Naive B cell (primary cell): ENCODE measurements around the gene CANT1. TPM values are rescaled to one million over a fixed set of nuclear protein-coding genes. Genes with fewer than 3 reads are reported as not detected.

Experiments used
- ATAC-seq, 2 donors: fragments of 150-1000 bp; cut with Tn5 transposase; 2 replicates each; pipeline ENCODE4 v1.10.0; 2021; ENCODE audit warnings: low read depth in 2 of 2, mild to moderate bottlenecking in 2 of 2, moderate library complexity in 2 of 2
- DNase-seq: peaks from one replicate; pipeline ENCODE4 v3.0.0; 2022
- H3K27ac Mint-ChIP-seq, 6 donors: one replicate each; pipeline ENCODE4 v1.8.0; 2020 to 2022; ENCODE audit warnings: mild to moderate bottlenecking in 6 of 6, mixed read lengths in 6 of 6, moderate library complexity in 5 of 6, inconsistent platforms in 2 of 6
- H3K27me3 Mint-ChIP-seq, 3 donors: one replicate each; pipeline ENCODE4 v1.8.0; 2021 to 2022; ENCODE audit warnings: mixed read lengths in 3 of 3, mild to moderate bottlenecking in 1 of 3
- H3K36me3 Mint-ChIP-seq, 2 donors: one replicate each; pipeline ENCODE4 v1.8.0; 2020 to 2022; ENCODE audit warnings: mixed read lengths in 2 of 2, inconsistent platforms in 1 of 2, mild to moderate bottlenecking in 1 of 2
- H3K4me1 Mint-ChIP-seq, 3 donors: one replicate each; pipeline ENCODE4 v1.8.0; 2020 to 2022; ENCODE audit warnings: mixed read lengths in 3 of 3, inconsistent platforms in 1 of 3, mild to moderate bottlenecking in 1 of 3, moderate library complexity in 1 of 3
- H3K4me3 Mint-ChIP-seq, 8 donors: one replicate each; pipeline ENCODE4 v1.8.0; 2020 to 2022; ENCODE audit warnings: mild to moderate bottlenecking in 8 of 8, mixed read lengths in 8 of 8, moderate library complexity in 8 of 8, inconsistent platforms in 2 of 8
- H3K9me3 Mint-ChIP-seq, 7 donors: one replicate each; pipeline ENCODE4 v1.8.0; 2020 to 2022; ENCODE audit warnings: mixed read lengths in 7 of 7, mild to moderate bottlenecking in 5 of 7, inconsistent platforms in 2 of 7, moderate library complexity in 1 of 7
- polyA plus RNA-seq, 6 donors: library from polyadenylated mRNA; unstranded; fragments of 300-500 nt; fragmentation: Illumina TruSeq; gene quantifications; one replicate each; pipeline ENCODE4 v1.2.3, GENCODE V29; 2021; ENCODE audit warnings: low read depth in 6 of 6

Gene CANT1
- polyA plus RNA-seq, 6 donors from 2014 or later: 3.7 to 9.7 (median 6.0) TPM

- Mint-ChIP-seq H3K4me1 (peaks cover 17 to 28% (median 24%) of the 10 kb centered on the region in 3 donors), H3K27me3 (no peaks in the 10 kb centered on the region), H3K9me3 (no peaks in the 10 kb centered on the region), H3K4me3 (peak overlapping the region in 1 of 8 donors; percentile 12), H3K36me3 (peaks cover 0 to 9% of the 10 kb centered on the region in 2 donors), H3K27ac (no peak overlapping the region)
- ATAC-seq (no peak), DNase-seq (no peak)
These were observed 12.8 kb downstream of the CANT1 start for GRCh38 chr17:78996781-78997201.

- peak overlapping the region in 2 of 6 donors; percentile 82 to 83 for H3K27ac Mint-ChIP-seq
These were observed 13.7 kb downstream of the CANT1 start for GRCh38 chr17:78995761-78996451.

GRCh38 chr17:78995022-78995760, 14.4 kb downstream of the CANT1 start:
- Mint-ChIP-seq H3K27ac (peak overlapping the region in 1 of 6 donors; percentile 82), H3K4me1 (peaks cover 8 to 13% (median 12%) of the 10 kb centered on the region in 3 donors), H3K27me3 (no peaks in the 10 kb centered on the region), H3K4me3 (no peak overlapping the region), H3K36me3 (peaks cover 4 to 9% of the 10 kb centered on the region in 2 donors), H3K9me3 (peaks cover 0 to 2% (median 0%) of the 10 kb centered on the region in 7 donors)
- DNase-seq (no peak), ATAC-seq (no peak)

More at GRCh38 chr17:78995761-78996451, 13.7 kb downstream of the CANT1 start:
- Mint-ChIP-seq H3K9me3 (no peaks in the 10 kb centered on the region), H3K4me3 (no peak overlapping the region), H3K36me3 (peaks cover 0 to 9% of the 10 kb centered on the region in 2 donors), H3K27me3 (no peaks in the 10 kb centered on the region), H3K4me1 (peaks cover 15 to 19% (median 15%) of the 10 kb centered on the region in 3 donors)
- ATAC-seq: no peak
- no peak for DNase-seq

- no peak for DNase-seq
- Mint-ChIP-seq H3K4me3 (peak overlapping the region in 1 of 8 donors; percentile 52), H3K27ac (no peak overlapping the region), H3K36me3 (peaks cover 4 to 9% of the 10 kb centered on the region in 2 donors), H3K27me3 (no peaks in the 10 kb centered on the region), H3K9me3 (peaks cover 0 to 2% (median 0%) of the 10 kb centered on the region in 7 donors), H3K4me1 (peaks cover 5 to 13% (median 10%) of the 10 kb centered on the region in 3 donors)
- ATAC-seq: no peak
These were observed 15.4 kb downstream of the CANT1 start for GRCh38 chr17:78993981-78994671.

- Mint-ChIP-seq H3K9me3 (peaks cover 0 to 2% (median 0%) of the 10 kb centered on the region in 7 donors), H3K4me1 (peaks cover 5 to 13% (median 10%) of the 10 kb centered on the region in 3 donors), H3K4me3 (no peak overlapping the region), H3K36me3 (peaks cover 4 to 9% of the 10 kb centered on the region in 2 donors), H3K27ac (no peak overlapping the region), H3K27me3 (no peaks in the 10 kb centered on the region)
- ATAC-seq: peak; percentile 61 to 70
- DNase-seq: peak; percentile 22
These were observed 16.2 kb downstream of the CANT1 start for GRCh38 chr17:78993241-78993956.

- Mint-ChIP-seq H3K36me3 (peaks cover 4 to 9% of the 10 kb centered on the region in 2 donors), H3K27me3 (no peaks in the 10 kb centered on the region), H3K4me3 (no peak overlapping the region), H3K9me3 (peaks cover 0 to 2% (median 0%) of the 10 kb centered on the region in 7 donors), H3K4me1 (peaks cover 5 to 13% (median 10%) of the 10 kb centered on the region in 3 donors), H3K27ac (no peak overlapping the region)
- ATAC-seq (no peak), DNase-seq (no peak)
These were observed 16.9 kb downstream of the CANT1 start for GRCh38 chr17:78992542-78993212.

- ATAC-seq (no peak), DNase-seq (no peak)
- peaks cover 4 to 9% of the 10 kb centered on the region in 2 donors for H3K36me3 Mint-ChIP-seq
- H3K9me3 Mint-ChIP-seq: peaks cover 0 to 2% (median 0%) of the 10 kb centered on the region in 7 donors
- no peak overlapping the region for H3K4me3 Mint-ChIP-seq
- peaks cover 5 to 14% (median 10%) of the 10 kb centered on the region in 3 donors for H3K4me1 Mint-ChIP-seq
- H3K27me3 Mint-ChIP-seq: no peaks in the 10 kb centered on the region
- H3K27ac Mint-ChIP-seq: no peak overlapping the region
These were observed 17.5 kb downstream of the CANT1 start for GRCh38 chr17:78991906-78992532.

GRCh38 chr17:78991017-78991738, 18.4 kb downstream of the CANT1 start:
- Mint-ChIP-seq H3K27ac (no peak overlapping the region), H3K36me3 (peaks cover 4 to 9% of the 10 kb centered on the region in 2 donors), H3K4me3 (no peak overlapping the region), H3K27me3 (no peaks in the 10 kb centered on the region), H3K4me1 (peaks cover 11 to 22% (median 18%) of the 10 kb centered on the region in 3 donors), H3K9me3 (peaks cover 0 to 2% (median 0%) of the 10 kb centered on the region in 7 donors)
- no peak for DNase-seq
- ATAC-seq: no peak

GRCh38 chr17:78990349-78991016, 19.1 kb downstream of the CANT1 start:
- no peak overlapping the region for H3K27ac Mint-ChIP-seq
- no peak overlapping the region for H3K4me3 Mint-ChIP-seq
- ATAC-seq (no peak), DNase-seq (no peak)
- peaks cover 0 to 2% (median 0%) of the 10 kb centered on the region in 7 donors for H3K9me3 Mint-ChIP-seq
- peaks cover 4 to 9% of the 10 kb centered on the region in 2 donors for H3K36me3 Mint-ChIP-seq
- H3K27me3 Mint-ChIP-seq: no peaks in the 10 kb centered on the region
- H3K4me1 Mint-ChIP-seq: peaks cover 15 to 26% (median 24%) of the 10 kb centered on the region in 3 donors

- no peak overlapping the region for H3K4me3 Mint-ChIP-seq
- peaks cover 0 to 2% (median 0%) of the 10 kb centered on the region in 7 donors for H3K9me3 Mint-ChIP-seq
- ATAC-seq: no peak
- DNase-seq: no peak
- peaks cover 4 to 6% of the 10 kb centered on the region in 2 donors for H3K36me3 Mint-ChIP-seq
- peak overlapping the region in 1 of 6 donors; percentile 33 for H3K27ac Mint-ChIP-seq
- H3K27me3 Mint-ChIP-seq: no peaks in the 10 kb centered on the region
- H3K4me1 Mint-ChIP-seq: peaks cover 14 to 22% (median 19%) of the 10 kb centered on the region in 3 donors
These were observed 21.4 kb downstream of the CANT1 start for GRCh38 chr17:78988152-78988551.
